GM13977 (cell line): Measurements from ENCODE around the gene ITGA5.

Source experiments
- DNase-seq: peaks from one replicate; pipeline ENCODE4 v3.0.0; 2012; ENCODE audit warnings: low spot score
- CTCF ChIP-seq: IDR thresholded peaks from 2 replicates; pipeline ENCODE4 v1.5.1; 2012; ENCODE audit warnings: mild to moderate bottlenecking, control low read depth; ENCODE audit not compliant: insufficient read depth; ENCODE audit errors: extremely low read depth, missing control alignments
- in situ Hi-C: fragments of 300-500 bp; cut with MboI; formaldehyde crosslinking; loops from one replicate; pipeline ENCODE4 v1.12.0; 2022; ENCODE audit warnings: low sequenced_read_pairs, low pct_unique_long_range_greater_than_20kb, mixed read lengths, inconsistent platforms; ENCODE audit not compliant: unreplicated experiment

The ITGA5 gene

GRCh38 chr12:54398218-54398617, 20.8 kb downstream of the ITGA5 start:
- no peak for DNase-seq
- in situ Hi-C loops, result loop anchor here (5.0 kb wide), 1 partner anchor 44 kb away; no protein-coding TSS in a partner anchor
- no peak for TF ChIP-seq CTCF

GRCh38 chr12:54397157-54397556, 21.9 kb downstream of the ITGA5 start:
- no peak for TF ChIP-seq CTCF
- no peak for DNase-seq
- in situ Hi-C loops, result loop anchor here (5.0 kb wide), 1 partner anchor 45 kb away; no protein-coding TSS in a partner anchor

- TF ChIP-seq CTCF, result no peak
- DNase-seq, result no peak
- in situ Hi-C loops, result loop anchor here (5.0 kb wide), 1 partner anchor 47 kb away; no protein-coding TSS in a partner anchor
Measured at GRCh38 chr12:54395545-54395944, 23.5 kb downstream of the ITGA5 start.

- no peak for DNase-seq
- no peak for TF ChIP-seq CTCF
- in situ Hi-C loops, result loop anchor here (5.0 kb wide), 1 partner anchor 47 kb away; no protein-coding TSS in a partner anchor
Measured at GRCh38 chr12:54394986-54395385, 24.1 kb downstream of the ITGA5 start.

- TF ChIP-seq CTCF, result peak; percentile 73
- in situ Hi-C loops, result no loop called here
- DNase-seq, result no peak
Measured at GRCh38 chr12:54394281-54394719, 24.8 kb downstream of the ITGA5 start.

- in situ Hi-C loops, result no loop called here
- DNase-seq, result no peak
- no peak for TF ChIP-seq CTCF
Measured at GRCh38 chr12:54393743-54394142, 25.3 kb downstream of the ITGA5 start.

- no peak for TF ChIP-seq CTCF
- no peak for DNase-seq
- in situ Hi-C loops, result no loop called here
Measured at GRCh38 chr12:54393207-54393609, 25.9 kb downstream of the ITGA5 start.
